Measurements from ENCODE around the gene PCDHA3. TPM values are rescaled to one million over a fixed set of nuclear protein-coding genes. Genes with fewer than 3 reads are reported as not detected.

Gene PCDHA3
- polyA plus RNA-seq (2012; rRNA removed) = 0.02 TPM in 1 of 2 replicates, not detected in the other
- polyA plus RNA-seq (2012; cell fraction: cytosol; rRNA removed) = not detected in 2 replicates
- 0.04 TPM in 2 replicates for polyA plus RNA-seq (2012; cell fraction: nucleus; rRNA removed)

GRCh38 chr5:140800816-140801493 is at the start of gene PCDHA3:
PCDHA3 (plus strand) TSS chr5:140801057.
- H2AFZ ChIP-seq (ENCODE audit: low read depth) = no peak within 1 kb of the TSS
- H3K4me2 ChIP-seq = no peak within 1 kb of the TSS
- no peak within 1 kb of the TSS; a peak in 1 of 4 replicates for H3K4me3 ChIP-seq (ENCODE audit: low read depth in 2 of 2, low read length in 1 of 2)
- no peaks in the 10 kb centered on the region for H3K79me2 ChIP-seq (ENCODE audit: insufficient read depth)
- H3K4me1 ChIP-seq (ENCODE audit: control insufficient read depth in 1 of 2, insufficient read depth in 2 of 2, low read depth in 1 of 2, low read length in 1 of 2) = no peaks in the 10 kb centered on the region; a peak in 1 of 4 replicates
- CTCF ChIA-PET = no interaction called here
- no peaks in the 10 kb centered on the region for H3K36me3 ChIP-seq (replicated peaks in 1 of 2; ENCODE audit: control insufficient read depth in 1 of 2, insufficient read depth in 2 of 2, low read length in 1 of 2)
- no peak for DNase-seq
- H4K20me1 ChIP-seq (ENCODE audit: insufficient read depth) = no peaks in the 10 kb centered on the region
- POLR2A ChIA-PET = no interaction called here
- H3K27me3 ChIP-seq (ENCODE audit: insufficient read depth) = no peaks in the 10 kb centered on the region
- 56% methylated on average over 27 of the region's 29 CpGs for WGBS (ENCODE audit: low lambda C conversion rate)
- no peaks in the 10 kb centered on the region for H3F3A ChIP-seq (replicated peaks; ENCODE audit: insufficient read depth)
- H3K9me2 ChIP-seq = no peaks in the 10 kb centered on the region
- no peak within 1 kb of the TSS for H3K9ac ChIP-seq
- no peak within 1 kb of the TSS for H3K27ac ChIP-seq (ENCODE audit: low read depth in 2 of 2, low read length in 1 of 2)
- H3K9me3 ChIP-seq = peaks cover 19% of the 10 kb centered on the region; the same call in 1 of the 2 replicates
- TF ChIP-seq RCOR1 (IDR thresholded peaks at IDR 0.05; ENCODE audit: low read length) (no peak), ZBTB33 (IDR thresholded peaks at IDR 0.05; ENCODE audit: borderline replicate concordance, low read depth) (no peak), MXI1 (IDR thresholded peaks at IDR 0.05; ENCODE audit: low read depth, low read length) (no peak), USF1 (IDR thresholded peaks at IDR 0.05; ENCODE audit: borderline replicate concordance, low read depth) (no peak), POLR2AphosphoS5 (IDR thresholded peaks at IDR 0.05; ENCODE audit: low read depth, low read length) (no peak), EZH2phosphoT487 (IDR thresholded peaks at IDR 0.05; ENCODE audit: borderline replicate concordance, low read depth) (no peak), ELF1 (IDR thresholded peaks at IDR 0.05) (no peak), RFX5 (IDR thresholded peaks at IDR 0.05; ENCODE audit: low read length) (no peak), CTCF (IDR thresholded peaks at IDR 0.05) (no peak), GATA2 (CRISPR knock-in tag; IDR thresholded peaks at IDR 0.05) (no peak), MEF2A (IDR thresholded peaks at IDR 0.05; ENCODE audit: borderline replicate concordance, low read depth) (no peak), PBX3 (IDR thresholded peaks at IDR 0.05) (no peak), SIN3A (IDR thresholded peaks at IDR 0.05; ENCODE audit: borderline replicate concordance, low read depth, low read length) (no peak), EP300 (IDR thresholded peaks at IDR 0.05; ENCODE audit: borderline replicate concordance in 1 of 2, low read depth in 1 of 2, low read length in 1 of 2) (no peak), FOXM1 (IDR thresholded peaks at IDR 0.05; ENCODE audit: low read depth) (no peak), FOSL2 (IDR thresholded peaks at IDR 0.05; ENCODE audit: borderline replicate concordance, low read depth) (no peak), RAD21 (IDR thresholded peaks at IDR 0.05; ENCODE audit: low read length) (no peak)

Measured in SK-N-SH (cell line).